ENCODE measurements around the gene TOR2A. TPM values are rescaled to one million over a fixed set of nuclear protein-coding genes. Genes with fewer than 3 reads are reported as not detected.

TOR2A gene
- total and polyA plus RNA-seq, 8 donors, result 5.0 to 87.8 (median 11.1) TPM

DNA sequence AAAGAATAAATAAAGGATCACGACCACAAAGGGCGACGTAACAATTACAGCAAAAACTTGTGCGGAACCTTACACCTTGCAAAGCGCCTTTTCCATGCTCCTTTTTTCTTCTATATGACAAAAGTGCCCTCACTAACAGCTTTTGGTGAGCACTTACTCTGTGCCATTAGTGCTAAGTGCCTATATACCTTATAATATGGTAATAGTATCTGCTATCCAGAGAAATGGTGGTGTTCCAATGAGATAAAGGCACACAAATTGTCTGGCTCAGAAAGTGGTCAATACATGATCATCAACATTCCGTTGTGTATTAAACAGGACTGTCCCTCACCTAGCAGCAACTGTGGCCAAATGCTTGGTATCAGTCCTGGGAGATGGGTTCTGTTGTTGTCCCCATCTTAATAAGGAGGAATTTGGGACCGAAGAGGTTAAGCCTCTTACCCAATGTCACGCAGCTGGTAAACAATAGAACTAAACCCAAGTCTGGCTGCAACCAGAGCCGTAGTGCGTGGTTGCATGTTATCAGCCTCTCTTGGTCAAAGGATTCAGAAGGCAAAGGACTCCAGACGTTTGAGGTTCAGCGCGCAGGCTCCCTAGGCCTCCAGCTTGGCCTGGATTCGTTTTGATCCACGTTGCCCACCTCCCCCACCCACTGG lies 564 bp upstream of the TOR2A start:
- no peak for DNase-seq
- TF ChIP-seq EP300 (IDR thresholded peaks at IDR 0.05) (no peak), POLR2AphosphoS5 (IDR thresholded peaks at IDR 0.05) (no peak), POLR2A (IDR thresholded peaks at IDR 0.05) (no peak)
- TF ChIP-seq, protein P1, sequence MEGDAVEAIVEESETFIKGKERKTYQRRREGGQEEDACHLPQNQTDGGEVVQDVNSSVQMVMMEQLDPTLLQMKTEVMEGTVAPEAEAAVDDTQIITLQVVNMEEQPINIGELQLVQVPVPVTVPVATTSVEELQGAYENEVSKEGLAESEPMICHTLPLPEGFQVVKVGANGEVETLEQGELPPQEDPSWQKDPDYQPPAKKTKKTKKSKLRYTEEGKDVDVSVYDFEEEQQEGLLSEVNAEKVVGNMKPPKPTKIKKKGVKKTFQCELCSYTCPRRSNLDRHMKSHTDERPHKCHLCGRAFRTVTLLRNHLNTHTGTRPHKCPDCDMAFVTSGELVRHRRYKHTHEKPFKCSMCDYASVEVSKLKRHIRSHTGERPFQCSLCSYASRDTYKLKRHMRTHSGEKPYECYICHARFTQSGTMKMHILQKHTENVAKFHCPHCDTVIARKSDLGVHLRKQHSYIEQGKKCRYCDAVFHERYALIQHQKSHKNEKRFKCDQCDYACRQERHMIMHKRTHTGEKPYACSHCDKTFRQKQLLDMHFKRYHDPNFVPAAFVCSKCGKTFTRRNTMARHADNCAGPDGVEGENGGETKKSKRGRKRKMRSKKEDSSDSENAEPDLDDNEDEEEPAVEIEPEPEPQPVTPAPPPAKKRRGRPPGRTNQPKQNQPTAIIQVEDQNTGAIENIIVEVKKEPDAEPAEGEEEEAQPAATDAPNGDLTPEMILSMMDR (IDR thresholded peaks at IDR 0.05), result peak in 1 of 7 experiments; percentile 3
- Histone ChIP-seq H3K36me3 (peaks cover 19 to 47% (median 43%) of the 10 kb centered on the region in 4 donors), H3K4me3 (peak overlapping the region in 1 of 4 donors; percentile 75), H3K4me1 (peaks cover 12 to 29% (median 24%) of the 10 kb centered on the region in 4 donors), H3K27ac (peak overlapping the region in 3 of 5 donors; percentile 96 to 99 (median 97)), H3K27me3 (no peaks in the 10 kb centered on the region), H3K9me3 (no peaks in the 10 kb centered on the region)
- WGBS, 5 donors, result 16 to 30% (median 18%) methylated on average over 13 to 15 of the region's 15 CpGs
- intact Hi-C loops (cut with DNase I; ENCODE audit: low total_unique reads), result loop anchor here (5.0 kb wide), 1 partner anchor 47 kb away; no protein-coding TSS in a partner anchor

DNA sequence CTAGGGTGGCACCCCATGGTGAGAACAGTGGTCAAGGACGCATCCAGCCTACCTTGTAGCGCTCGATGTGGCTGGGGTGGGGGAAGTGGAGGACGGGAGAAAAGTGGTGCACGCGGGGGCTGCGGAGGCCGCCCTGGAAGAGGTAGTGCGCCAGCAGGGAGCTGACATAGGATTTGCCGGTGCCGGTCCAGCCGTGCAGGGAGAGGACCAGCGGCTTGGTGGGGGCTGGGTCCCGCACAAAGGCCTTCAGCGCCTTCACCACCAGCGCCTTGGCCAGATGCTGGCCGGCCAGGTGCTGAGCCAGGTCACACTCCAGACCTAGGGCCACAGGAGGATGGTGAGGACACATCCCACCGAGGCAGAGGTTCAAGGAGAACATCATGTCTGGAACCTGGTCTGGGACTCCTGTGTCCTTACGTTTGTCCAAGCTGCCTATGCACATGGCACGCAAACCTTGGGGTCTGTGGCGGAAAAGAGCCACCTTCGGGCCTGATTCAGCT lies 797 bp downstream of the TOR2A start:
- Histone ChIP-seq H3K4me1 (peaks cover 7 to 22% (median 19%) of the 10 kb centered on the region in 4 donors), H3K27ac (peak overlapping the region; percentile 96 to 99 (median 97)), H3K4me3 (peak overlapping the region; percentile 70 to 78 (median 76)), H3K36me3 (peaks cover 12 to 47% (median 34%) of the 10 kb centered on the region in 4 donors), H3K9me3 (no peaks in the 10 kb centered on the region), H3K27me3 (no peaks in the 10 kb centered on the region)
- DNase-seq, result no peak
- 39 to 51% (median 42%) methylated on average over 18 to 22 of the region's 22 CpGs for WGBS, 5 donors
- intact Hi-C loops (cut with DNase I; ENCODE audit: low total_unique reads), result loop anchor here (5.0 kb wide), 1 partner anchor 142 kb away; no protein-coding TSS in a partner anchor
- TF ChIP-seq, protein P1 (IDR thresholded peaks at IDR 0.05), result no peak
- no peak for TF ChIP-seq POLR2AphosphoS5 (IDR thresholded peaks at IDR 0.05)

DNA sequence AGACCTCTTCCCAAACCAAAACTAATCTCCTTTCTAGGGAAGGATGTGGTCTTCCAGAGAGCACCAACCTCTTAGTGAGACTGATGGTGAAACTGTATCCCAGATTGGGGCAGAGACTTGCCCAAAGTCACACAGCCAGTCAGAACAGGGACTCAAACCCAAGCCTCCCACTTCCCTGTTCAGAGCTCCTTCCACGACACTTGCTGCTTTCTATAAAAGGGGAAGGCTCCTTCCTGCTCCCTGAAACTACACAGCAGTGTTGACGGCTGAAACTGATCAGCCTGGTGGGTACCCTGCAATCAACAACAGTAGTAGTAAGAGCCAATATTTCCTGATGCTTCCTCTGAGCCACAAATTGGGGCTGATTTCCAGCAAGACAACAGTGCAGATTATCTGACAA lies 1.5 kb downstream of the TOR2A start:
- TF ChIP-seq POLR2A (IDR thresholded peaks at IDR 0.05), result no peak
- TF ChIP-seq POLR2AphosphoS5 (IDR thresholded peaks at IDR 0.05), result no peak
- no peak for TF ChIP-seq EP300 (IDR thresholded peaks at IDR 0.05)
- TF ChIP-seq, protein P1 (IDR thresholded peaks at IDR 0.05), result no peak
- intact Hi-C loops (cut with DNase I; ENCODE audit: low total_unique reads), result loop anchor here (5.0 kb wide), 1 partner anchor 141 kb away; no protein-coding TSS in a partner anchor
- no peaks in the 10 kb centered on the region for H3K9me3 ChIP-seq
- no peak for DNase-seq
- H3K4me1 ChIP-seq, result peaks cover 7 to 22% (median 19%) of the 10 kb centered on the region in 4 donors
- no peaks in the 10 kb centered on the region for H3K27me3 ChIP-seq
- H3K4me3 ChIP-seq, result no peak overlapping the region
- peaks cover 12 to 45% (median 30%) of the 10 kb centered on the region in 4 donors for H3K36me3 ChIP-seq
- 63 to 91% (median 76%) methylated on average over 2 of the region's 2 CpGs for WGBS, 5 donors
- no peak overlapping the region for H3K27ac ChIP-seq

DNA sequence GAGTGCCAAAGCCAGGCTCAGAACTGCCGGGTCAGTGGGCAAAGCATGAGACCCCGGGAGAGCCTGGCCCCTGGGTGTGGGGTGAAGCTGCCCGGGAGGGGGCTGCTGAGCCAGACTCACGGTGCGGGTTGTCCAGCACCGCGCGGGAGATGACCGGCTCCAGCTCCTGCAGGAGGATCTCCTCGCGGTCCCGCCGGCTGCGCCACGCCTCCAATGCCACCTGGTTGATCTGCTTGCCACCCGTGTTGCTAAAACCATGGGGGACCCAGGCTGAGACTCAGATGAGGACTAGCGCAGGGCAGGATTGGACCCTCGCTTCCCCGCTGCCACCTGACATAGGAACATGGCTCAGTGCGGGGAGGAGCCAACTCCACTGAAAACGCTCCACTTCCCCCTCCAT lies 2.6 kb downstream of the TOR2A start:
- no peak overlapping the region for H3K27ac ChIP-seq
- peaks cover 12 to 38% (median 25%) of the 10 kb centered on the region in 4 donors for H3K36me3 ChIP-seq
- 84 to 96% (median 95%) methylated on average over 9 to 21 of the region's 21 CpGs for WGBS, 5 donors
- intact Hi-C loops (cut with DNase I; ENCODE audit: low total_unique reads), result loop anchor here (5.0 kb wide), 1 partner anchor 140 kb away; no protein-coding TSS in a partner anchor
- no peak for DNase-seq
- H3K9me3 ChIP-seq, result no peaks in the 10 kb centered on the region
- peaks cover 7 to 22% (median 19%) of the 10 kb centered on the region in 4 donors for H3K4me1 ChIP-seq
- no peak overlapping the region for H3K4me3 ChIP-seq
- H3K27me3 ChIP-seq, result no peaks in the 10 kb centered on the region
- TF ChIP-seq POLR2A (IDR thresholded peaks at IDR 0.05), result no peak
- TF ChIP-seq, protein P1 (IDR thresholded peaks at IDR 0.05), result no peak
- no peak for TF ChIP-seq EP300 (IDR thresholded peaks at IDR 0.05)
- TF ChIP-seq POLR2AphosphoS5 (IDR thresholded peaks at IDR 0.05), result no peak
